ENCODE data around the gene LCLAT1.

The LCLAT1 gene

DNA sequence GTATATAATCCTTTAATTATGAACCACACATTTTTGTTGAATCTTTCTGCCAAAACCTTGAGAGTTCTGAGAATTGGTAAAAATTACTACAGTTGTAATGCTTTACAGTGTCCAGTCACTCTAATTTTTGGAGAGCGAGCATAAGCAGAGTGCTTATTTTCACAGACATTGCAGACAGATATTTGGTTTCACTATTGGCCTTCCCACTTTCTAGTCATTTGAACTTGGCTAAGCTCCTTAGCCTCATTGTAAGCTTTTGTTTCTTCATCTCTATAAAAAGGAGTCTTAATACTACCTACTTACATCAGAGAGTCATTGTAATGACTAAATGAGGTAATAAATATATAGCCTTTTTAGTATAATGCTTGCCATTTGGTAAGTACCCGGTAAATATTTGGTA is 80.4 kb downstream of the LCLAT1 start:
- DNase-seq: no peak

DNA sequence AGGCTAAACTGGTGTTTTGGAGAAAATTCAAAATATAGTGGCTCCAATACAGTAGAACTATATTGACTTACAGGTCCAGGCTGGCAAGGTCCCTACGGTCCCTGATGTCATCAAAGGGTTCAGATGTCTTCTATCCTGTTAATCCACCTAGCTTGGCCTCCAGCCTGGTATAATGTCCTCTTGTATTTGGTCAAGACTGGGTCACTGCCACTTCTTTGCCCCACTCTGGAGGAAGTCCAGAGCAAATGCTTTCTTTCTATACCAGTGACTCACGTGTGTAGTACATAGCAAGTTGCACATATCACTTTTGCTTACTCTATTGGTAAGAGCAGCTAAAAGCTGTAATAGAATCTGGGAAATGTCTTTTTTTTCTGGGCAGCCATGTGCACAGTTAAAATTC is 80.8 kb downstream of the LCLAT1 start:
- no peak for DNase-seq

DNA sequence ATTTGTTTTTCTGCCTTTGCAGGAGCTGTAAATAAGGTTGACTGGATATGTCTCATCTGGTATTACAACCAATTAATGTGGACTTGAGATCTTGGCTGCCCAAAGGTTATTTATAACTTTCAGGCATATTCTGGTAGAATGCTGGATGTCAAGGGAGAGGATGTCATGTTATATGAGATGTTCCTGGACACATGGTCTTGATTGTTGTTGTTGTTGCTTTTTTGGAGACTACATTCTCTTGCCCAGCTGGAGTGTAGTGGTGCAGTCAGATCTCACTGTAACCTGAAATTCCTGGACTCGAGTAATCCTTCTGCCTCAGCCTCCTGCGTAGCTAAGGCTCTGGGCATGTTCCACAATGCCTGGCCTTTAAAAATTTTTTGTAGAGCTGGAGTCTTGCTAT is 83.3 kb downstream of the LCLAT1 start:
- DNase-seq: no peak

DNA sequence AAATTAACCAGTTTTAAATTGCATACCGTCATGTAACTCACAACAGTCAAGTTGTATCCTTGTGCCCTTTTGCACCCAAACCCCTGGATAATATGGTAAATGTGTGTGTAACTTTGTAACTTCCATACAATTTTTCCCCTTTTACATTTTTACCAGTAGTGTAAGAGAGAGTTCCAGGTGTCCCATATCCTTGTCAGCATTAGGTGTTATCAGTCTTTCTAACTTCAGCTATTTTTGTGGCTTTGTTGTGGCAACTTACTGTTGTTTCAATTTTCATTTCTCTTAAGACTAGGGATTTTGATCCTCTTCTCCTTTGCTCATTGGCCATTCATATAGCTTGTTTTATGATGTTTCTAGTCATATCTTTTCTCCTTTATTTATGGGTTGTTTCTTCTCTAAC is 94.6 kb downstream of the LCLAT1 start:
- DNase-seq: no peak

DNA sequence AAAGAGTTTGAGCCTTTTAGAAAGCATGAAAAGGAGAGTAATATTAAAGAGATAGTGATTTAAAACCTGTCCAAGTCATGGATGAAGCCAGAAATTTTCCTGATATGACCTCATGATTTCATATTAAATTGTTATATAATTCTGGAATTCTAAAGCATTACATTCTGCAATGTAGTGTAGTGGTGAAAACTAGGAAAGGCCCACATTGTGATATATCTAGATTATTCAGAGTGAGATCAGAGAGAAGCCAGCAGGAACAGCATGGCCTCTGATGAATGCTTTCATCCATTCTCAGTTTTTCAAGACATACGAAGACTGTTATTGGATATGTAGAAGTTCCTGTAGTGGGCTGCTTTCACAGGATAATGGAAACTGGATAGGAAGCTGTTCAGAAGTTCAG is 98.8 kb downstream of the LCLAT1 start:
- DNase-seq: no peak

DNA sequence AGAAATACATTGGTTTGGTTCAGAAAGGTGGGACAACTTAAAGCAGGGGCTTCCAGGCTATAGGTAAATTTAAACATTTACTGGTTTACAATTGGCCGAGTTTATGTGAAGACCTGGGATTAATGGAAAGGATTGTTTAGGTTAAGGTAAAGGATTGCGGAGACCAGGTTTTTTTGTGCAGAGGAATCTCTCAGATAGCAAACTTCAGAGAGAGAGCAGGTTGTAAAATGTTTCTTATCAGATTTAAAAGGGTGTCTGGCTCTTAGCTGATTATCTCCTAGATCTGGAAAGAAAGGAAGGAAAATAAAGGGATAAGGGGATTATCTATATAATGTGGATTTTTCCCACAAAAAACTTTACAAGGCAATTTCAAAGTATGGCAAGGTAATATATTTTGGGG is 101.3 kb downstream of the LCLAT1 start:
- DNase-seq: no peak

DNA sequence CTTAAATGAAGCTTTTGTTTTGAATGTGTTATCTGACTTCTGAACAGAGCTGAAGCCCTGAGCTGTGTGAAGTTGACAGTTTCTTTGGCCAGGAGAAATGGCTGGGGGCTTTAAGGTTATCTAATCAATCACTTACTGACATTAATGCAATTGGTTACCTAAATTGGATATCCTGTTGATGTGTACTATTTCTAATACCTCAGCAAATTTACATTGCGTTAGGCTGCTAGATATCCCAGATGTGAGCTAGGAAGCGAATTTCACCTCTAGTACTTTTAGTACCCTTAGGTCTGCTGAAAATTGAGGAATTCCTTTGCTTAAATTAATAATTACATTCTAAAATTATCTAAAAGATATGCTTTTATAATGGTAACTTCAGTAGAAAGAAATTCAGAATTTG is 102.0 kb downstream of the LCLAT1 start:
- DNase-seq: no peak

DNA sequence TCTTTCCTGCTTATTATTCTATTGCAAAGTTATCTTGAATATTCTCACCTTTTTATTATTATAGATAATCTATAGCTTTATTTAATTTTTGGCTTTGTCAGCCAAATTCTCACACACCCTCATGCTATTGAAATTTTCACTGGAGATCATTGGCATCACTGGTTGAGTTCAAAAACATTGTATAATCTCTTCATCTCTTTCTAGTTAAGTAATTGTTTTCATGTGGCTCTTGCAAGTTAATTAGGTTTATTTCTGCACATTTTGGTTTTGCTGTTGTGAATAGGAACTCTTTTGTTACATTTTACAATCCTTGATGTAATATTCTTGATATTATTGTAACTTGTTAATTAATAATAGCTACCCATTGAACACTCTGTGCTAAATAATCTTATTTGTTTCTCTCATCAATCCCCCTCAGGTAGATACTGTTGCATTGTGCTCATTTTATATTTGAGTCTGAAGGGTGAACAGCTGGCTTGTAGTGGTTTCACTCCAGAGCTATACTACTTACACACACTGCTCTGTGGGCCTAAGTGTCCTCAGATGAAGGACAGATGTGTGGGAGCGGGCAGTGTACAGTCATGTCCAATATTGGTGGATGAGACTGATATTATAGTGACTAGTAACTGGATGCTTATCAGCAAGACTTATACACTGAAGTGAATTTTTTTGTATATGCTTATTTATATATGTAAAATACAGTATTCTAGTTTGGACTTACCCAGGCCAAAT is 112.7 kb downstream of the LCLAT1 start:
- DNase-seq: no peak

DNA sequence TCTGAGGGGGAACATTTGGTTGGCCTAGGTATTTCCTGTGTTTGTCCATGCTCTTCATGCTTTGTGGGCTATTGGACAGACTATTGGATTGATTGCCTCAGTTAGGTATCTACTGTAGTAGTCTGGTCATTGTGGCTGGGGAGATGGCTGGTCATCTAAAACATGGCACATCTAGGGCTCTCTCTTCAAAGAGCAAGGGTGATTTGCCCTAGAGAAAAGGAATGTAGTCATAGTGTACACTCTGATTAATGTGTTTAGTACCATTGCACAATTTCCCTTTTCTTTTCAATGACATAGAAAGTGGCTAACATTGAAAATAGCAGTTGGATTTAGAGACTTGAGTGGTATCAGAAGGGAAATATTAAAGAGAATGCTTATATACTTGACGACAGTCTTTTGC is 114.3 kb downstream of the LCLAT1 start:
- no peak for DNase-seq

DNA sequence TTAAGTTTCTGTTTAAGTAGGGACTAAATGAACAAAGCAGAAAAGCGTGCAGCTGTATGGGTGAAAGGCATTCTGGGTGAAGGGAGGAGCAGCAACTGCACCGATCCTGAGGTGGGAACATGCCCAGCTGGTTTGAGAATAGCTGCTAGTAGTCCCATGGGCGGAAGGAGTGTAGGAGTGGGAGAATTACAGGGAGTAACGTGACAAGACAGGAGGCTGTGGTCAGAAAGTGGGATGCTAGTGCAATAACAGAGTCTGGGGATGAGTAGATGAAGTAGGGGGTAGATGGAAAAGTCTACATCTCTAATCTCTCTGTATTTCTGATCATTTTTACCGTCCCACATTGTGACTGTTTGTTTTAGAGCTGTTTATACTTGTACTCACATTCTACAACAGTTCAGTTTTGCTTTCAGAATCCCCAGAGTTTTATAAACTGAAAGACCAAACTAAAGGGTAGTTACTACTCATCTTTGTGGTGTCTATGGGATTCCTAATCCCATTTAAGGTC is 118.9 kb downstream of the LCLAT1 start:
- DNase-seq: no peak

DNA sequence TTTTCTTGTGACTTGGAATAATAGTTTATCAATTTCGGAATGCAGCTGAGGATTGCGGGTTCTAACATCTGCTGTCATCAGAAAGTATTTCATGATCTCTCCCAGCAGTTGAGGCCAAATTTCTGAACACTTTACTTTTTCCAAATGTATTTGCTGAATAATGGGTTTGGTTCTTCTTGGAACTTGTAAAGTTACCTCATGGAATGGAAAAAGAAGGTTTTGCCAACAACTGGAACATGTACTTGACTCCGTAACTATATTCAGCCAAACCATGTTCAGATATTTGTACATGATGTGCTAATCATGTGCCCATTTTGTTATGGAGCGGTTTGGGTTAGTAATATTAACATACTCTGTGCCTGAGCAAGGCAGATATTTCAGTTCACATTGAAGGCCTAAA is 119.6 kb downstream of the LCLAT1 start:
- DNase-seq: no peak

DNA sequence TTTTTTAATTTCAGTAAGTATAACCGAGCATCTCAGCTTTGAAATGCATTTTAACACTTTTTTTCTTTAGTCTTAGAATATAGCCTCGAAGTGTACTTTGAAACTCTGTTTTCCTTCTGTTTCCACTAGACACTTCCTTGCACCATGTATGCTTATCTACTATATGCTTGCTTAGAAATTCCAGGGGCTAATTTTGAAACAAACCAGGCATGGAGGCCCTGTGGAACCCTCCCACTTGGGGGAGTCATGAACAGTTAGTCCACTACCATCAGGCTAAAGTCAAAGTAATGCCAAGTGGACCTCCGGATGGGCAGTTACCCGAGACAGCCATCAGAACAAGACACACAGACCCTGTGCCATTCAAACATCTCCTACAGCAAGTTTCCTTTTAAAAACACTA is 120.3 kb downstream of the LCLAT1 start:
- DNase-seq: no peak

DNA sequence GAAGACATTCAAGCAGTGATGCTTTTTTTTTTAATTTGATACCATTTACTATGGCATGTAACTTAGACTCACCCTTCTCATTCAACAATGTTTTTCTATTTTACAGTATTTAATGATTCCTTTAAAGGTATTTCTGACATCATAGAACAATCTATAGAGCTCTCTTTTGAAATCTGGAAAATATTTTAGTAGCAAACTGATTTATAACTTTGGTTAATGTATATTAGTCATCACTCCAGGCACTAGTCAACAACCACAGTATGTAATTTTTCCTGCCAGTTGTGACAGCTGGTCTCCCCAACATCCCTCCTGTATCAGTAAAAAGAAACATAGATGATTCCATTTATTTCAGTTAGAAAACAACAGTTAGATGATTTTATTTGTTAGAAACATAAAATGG is 122.9 kb downstream of the LCLAT1 start:
- no peak for DNase-seq

DNA sequence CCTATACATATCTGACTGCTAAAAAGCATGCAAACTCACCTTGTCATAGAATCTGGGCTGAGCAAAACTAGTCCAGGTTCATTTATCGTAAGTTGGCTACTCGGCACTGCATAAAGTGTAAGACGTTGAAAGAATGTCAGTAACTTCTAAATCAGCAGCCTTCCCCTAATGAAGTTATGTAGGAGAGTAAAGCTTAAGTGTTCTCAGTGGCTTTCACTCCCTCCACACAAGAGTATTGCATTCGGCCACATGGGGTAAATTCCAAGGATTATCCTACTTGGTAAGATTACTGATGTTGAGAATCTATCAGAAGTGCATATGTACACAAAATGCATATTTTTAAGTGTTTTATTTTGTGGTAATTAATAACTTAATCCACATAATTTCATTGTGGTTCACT is 130.1 kb downstream of the LCLAT1 start:
- DNase-seq: no peak

DNA sequence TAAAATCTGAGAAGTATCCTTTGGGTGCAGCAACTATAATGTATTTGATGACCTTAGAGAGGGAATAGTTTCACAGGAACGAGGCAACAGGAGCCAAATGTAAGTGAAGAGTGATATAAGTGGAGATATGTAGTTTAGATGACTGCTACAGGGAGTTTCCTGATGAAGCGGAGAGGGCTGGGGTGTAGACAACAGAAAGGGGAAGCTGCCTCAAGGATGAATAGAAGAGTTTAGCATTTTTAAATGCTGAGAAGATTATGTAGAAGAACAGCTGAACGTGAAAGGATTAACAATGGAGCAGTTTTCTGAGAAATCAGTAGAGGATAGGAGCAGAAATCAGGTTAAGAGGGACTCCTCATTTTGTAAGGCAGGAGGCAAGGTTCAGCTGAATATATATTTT is 133.3 kb downstream of the LCLAT1 start:
- no peak for DNase-seq

DNA sequence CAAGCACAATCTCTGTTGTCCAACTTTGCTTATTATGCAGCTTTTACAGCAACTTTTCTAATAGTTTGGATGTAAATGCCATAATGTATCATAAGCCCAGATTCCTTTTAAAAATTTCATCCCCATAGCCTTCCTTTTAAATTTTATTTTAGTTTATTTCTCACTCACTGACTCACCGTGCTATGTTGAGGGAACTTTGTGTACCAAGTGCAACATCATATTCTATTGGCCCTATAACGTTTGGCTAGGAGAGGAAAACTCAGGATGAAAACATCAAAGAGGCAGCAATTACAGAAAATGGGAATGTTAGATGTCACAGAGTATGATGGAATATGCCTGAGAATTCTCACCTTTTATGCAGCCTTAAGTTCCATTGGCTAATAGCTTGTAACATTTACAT is 135.5 kb downstream of the LCLAT1 start:
- no peak for DNase-seq

DNA sequence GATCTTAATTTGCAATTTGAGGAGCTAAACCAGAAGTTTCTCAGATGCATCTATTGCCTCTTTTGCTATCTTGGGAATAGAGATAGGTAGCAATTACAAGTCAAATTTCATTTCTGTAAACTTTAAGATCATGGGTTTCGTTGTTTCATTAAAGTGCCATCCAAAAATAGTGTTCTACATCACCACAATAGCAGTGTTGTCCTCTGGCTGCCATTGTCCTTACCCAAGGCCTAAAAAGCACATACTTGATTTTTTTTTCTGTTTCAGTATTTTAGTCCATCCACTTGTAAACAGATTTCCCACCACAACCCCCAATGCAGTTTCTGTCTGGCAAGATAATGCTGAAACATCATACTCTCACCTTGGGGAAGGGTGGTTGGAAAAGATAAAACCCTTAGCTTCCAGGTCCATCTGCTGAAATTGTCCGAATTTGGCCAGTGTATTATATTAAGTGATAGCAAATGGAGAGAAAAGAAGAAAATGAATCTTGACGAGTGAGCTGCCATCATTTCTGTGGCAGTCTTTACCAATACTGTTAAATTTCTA is 136.2 kb downstream of the LCLAT1 start:
- no peak for DNase-seq

DNA sequence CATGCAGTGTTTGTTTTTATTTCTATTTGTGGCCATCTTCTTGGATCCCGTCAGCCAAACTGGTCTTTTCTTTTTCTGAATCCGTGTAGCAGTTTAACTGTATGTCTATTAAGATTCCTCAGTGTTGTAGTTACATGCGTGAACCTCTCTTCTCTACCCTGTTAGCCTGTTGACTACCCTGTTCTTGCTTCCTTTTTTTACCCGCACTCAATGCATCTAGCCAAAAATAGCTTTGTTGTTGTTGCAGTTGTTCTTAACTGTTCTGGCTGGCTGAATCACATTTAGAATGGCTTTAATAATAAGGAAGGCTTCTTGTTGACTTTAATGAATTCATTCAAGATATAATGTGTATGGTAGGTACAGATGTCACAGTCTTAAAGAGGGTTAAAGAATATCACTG is 137.1 kb downstream of the LCLAT1 start:
- no peak for DNase-seq

DNA sequence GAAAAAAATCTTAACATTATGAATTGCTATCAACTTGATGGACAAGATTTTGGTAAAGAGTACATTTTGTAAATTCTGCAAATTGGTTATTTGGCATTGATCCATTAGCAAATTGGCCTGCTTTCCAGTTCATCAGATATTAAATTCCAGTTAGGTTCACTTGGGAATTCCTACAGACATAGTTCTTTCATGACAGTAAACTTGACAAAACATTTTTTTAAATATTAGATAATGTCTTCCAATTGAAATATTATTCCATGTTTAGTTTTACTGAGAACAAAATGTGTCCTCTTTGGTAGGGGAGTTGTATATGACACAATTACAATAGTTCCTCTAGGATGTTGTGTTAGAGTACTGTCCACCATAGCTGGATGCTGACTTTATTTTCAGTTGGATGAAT is 141.9 kb downstream of the LCLAT1 start:
- no peak for DNase-seq

DNA sequence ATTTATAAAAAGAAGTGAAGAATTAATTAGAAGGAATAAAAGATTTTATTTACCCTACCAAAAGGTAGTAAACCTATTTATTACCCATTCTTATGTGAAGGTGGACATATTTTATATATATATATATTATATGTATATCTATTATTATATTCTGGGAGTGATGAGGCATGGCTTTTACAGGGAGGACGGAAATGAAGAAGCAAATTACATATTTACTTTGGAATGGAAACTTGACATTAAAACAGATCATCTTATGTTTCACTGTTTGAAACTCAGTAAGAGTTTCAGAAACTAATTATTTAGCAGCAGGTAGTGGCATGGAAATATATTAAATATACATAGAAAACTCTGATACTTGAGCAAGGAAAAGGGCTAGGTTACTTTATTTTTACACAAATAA is 143.4 kb downstream of the LCLAT1 start:
- DNase-seq: no peak

DNA sequence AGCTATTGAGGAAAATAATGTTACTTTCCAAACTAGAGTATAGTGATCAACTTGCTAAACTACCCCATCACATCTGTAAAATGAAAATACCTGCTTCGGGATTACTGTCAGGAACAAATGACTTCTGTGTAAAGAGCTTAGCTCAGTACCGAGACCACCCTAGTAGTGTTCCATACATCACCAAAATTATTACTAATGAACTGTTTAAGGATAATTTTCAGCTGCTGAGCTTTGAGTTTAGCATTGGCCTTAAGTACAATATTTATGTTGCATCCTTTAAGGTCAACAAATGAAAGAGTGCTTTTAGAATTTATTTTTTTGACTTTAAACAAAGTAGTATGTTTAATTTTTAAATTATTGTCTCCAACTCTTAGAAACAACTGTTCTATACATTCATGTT is 144.1 kb downstream of the LCLAT1 start:
- DNase-seq: no peak

DNA sequence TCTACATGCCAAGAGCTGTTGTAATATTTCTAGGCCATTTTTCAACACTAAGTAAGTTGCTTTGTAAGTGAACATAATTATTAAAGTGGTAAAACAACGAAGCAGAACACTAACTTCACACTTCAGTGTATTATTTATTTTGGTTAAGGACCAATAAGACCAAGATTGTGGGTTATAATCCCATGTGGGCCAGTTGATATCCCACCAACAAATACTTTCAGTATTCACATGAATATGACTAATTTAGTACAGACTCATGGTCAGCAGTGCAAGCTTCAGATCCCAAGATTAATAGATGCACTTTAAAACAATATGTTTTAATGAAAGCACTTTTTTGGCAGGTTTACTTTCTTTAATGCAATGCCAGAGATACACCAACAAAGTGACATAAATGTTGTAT is 154.3 kb downstream of the LCLAT1 start:
- DNase-seq: no peak

DNA sequence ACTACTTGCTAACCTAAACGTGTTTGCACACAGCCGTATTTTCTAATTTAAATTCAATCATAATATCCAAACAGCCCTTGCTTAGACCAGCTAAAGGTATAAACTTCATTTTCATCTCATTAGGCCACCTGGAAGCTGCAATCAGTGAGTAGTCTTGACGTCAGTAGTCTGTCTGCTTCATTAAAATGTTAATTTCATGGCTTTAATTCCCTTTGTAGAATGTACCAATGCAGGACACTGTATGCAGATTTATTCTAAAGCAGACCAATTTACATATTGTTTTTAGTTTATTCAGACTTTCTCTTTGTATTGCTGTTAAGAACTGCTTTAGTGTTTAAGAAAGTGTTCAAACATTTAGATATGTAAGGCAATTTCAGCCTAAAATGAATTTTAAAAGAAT is 158.2 kb downstream of the LCLAT1 start:
- DNase-seq: no peak

DNA sequence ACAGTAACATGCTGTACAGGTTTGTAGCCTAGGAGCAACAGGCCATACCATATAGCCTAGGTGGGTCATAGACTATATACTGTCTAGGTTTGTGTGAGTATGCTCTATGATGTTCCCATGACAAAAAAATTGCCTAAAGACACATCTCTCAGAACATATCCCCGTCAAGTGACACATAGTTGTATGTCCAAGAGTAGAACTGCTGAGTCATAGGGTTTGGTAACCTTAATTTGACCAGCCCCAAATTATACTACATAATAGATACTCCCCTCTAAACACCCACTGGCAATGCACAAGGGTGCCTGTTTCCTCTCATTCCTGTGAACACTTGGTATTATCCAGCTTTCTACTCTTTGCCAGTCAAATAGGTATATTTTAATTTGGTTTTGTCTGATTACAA is 161.6 kb downstream of the LCLAT1 start:
- DNase-seq: no peak

DNA sequence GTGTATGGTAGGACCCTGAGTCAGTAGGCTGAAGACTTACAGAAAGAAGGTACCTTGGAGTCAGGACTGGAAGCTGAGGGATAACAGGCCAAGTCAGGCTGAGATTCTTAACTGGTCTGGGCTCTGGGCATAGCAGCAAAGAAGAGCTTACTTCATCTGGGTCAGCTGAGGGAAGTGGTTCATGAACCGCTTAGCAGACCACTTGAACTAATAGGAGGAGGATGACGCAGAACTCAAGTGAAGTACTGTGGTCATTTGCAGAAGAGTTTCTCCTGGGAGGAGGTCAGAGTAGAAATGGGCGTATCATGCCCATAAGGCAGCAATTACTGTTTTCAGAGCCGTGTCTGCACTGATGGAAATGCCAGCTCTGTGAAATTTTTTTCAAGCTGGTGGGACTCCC is 164.5 kb downstream of the LCLAT1 start:
- DNase-seq: no peak
